Activated CD4-positive, alpha-beta memory T cell treated with anti-CD3 and anti-CD28 coated beads for 36 hours (primary cell): ENCODE data around the gene DNMT3L. TPM values are rescaled to one million over a fixed set of nuclear protein-coding genes. Genes with fewer than 3 reads are reported as not detected.
"Not testable (repeated sequence)": the region's sequence is repeated elsewhere in the genome, so short reads cannot be mapped to it uniquely, and the experiment has no call there.

Experiments
- CTCF ChIA-PET: fragments of 350-600 bp; sonication (Branson Sonifier 250); formaldehyde crosslinking; loops from one replicate; lab custom pipeline; 2021; ENCODE audit warnings: antibody characterized with exemption, inconsistent platforms; lab: Charles Lee
- POLR2A ChIA-PET: fragments of 350-600 bp; sonication (Branson Sonifier 250); formaldehyde crosslinking; loops from one replicate; lab custom pipeline; 2021; ENCODE audit warnings: antibody characterized with exemption; lab: Charles Lee
- DNase-seq: peaks from one replicate; pipeline ENCODE4 v3.0.0-alpha.2; 2020
- H3K27ac Mint-ChIP-seq: one replicate; pipeline ENCODE4 v1.8.0; 2021; ENCODE audit warnings: mixed read lengths
- H3K27me3 Mint-ChIP-seq: one replicate; pipeline ENCODE4 v1.8.0; 2021; ENCODE audit warnings: mixed read lengths
- H3K36me3 Mint-ChIP-seq: one replicate; pipeline ENCODE4 v1.8.0; 2021; ENCODE audit warnings: mixed read lengths
- H3K4me1 Mint-ChIP-seq: one replicate; pipeline ENCODE4 v1.8.0; 2021; ENCODE audit warnings: low read depth, mixed read lengths
- H3K4me3 Mint-ChIP-seq: one replicate; pipeline ENCODE4 v1.8.0; 2021; ENCODE audit warnings: mild to moderate bottlenecking, mixed read lengths
- H3K9me3 Mint-ChIP-seq: one replicate; pipeline ENCODE4 v1.8.0; 2021; ENCODE audit warnings: mixed read lengths
- intact Hi-C: fragments of 100-400 bp; cut with micrococcal nuclease; formaldehyde crosslinking; loops from one replicate; pipeline ENCODE4 v1.15.1; 2023
- total RNA-seq, 2 experiments: library from RNA; stranded (reverse); gene quantifications; one replicate each; pipeline ENCODE4 v1.2.3, GENCODE V29; 2021

DNMT3L gene
- total RNA-seq, 2 experiments from 2014 or later = not detected

DNA sequence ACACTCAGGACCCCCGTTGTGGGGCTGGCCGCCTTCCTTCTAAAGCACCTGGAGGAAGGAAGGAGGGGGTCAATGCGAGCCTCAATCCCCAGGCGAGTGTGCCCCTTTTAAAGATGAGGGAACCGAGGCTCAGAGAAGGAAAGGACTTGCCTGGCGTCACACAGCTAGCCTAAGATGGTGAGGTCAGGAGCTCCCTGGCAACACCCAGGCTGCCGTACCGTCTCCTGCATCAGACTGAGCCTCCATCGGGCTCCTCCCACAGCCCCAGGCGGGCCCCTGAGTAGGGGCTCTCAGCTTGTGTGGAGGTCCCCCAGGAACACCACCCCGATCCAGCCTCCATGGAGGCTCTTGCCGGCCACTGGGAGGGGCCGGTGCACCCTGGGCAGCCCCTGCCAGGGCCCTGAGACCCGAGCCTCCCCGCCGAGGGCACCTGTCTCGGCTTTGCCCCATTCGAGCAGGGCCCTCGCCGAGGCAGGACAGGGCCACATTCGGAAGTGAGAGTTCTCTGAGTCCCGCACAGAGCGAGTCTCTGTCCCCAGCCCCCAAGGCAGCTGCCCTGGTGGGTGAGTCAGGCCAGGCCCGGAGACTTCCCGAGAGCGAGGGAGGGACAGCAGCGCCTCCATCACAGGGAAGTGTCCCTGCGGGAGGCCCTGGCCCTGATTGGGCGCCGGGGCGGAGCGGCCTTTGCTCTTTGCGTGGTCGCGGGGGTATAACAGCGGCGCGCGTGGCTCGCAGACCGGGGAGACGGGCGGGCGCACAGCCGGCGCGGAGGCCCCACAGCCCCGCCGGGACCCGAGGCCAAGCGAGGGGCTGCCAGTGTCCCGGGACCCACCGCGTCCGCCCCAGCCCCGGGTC is 23.7 kb upstream of the DNMT3L start, which contains the start of gene AIRE:
AIRE (plus strand) TSS at position 739 of the 855 bp plus-strand sequence. CDS start 131 bp downstream, outside the sequence.
- no peak for DNase-seq
- Mint-ChIP-seq H3K4me1 (no peaks in the 10 kb centered on the region), H3K27me3 (peaks cover 3% of the 10 kb centered on the region), H3K9me3 (no peaks in the 10 kb centered on the region), H3K27ac (no peak within 1 kb of the TSS), H3K4me3 (no peak within 1 kb of the TSS), H3K36me3 (no peaks in the 10 kb centered on the region)
- intact Hi-C loops = no loop called here
- POLR2A ChIA-PET = no interaction called here
- CTCF ChIA-PET = no interaction called here

DNA sequence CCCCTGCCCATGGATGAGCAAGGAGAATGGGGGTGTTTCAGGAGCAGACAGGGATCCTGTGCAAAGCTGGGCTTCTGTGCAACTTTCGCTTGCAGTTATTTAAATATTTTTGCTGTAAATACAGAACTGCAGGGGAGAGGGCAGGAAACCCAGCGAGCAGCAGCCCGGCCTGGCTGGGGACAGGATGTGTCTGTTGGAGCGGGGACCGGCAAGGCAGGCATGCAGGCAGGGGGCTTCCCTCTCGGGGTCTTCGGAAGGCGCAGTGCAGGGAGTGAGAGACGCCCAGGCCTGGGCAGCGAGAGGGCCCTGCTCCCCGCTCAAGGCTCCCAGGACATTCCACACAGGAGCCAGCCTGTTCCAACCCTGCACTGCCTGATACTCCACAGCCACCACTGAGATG is 22.3 kb upstream of the DNMT3L start:
- H3K36me3 Mint-ChIP-seq = no peaks in the 10 kb centered on the region
- ChIA-PET CTCF (no interaction called here), POLR2A (no interaction called here)
- intact Hi-C loops = no loop called here
- no peak for DNase-seq
- peaks cover 3% of the 10 kb centered on the region for H3K27me3 Mint-ChIP-seq
- H3K4me1 Mint-ChIP-seq = no peaks in the 10 kb centered on the region
- no peak overlapping the region for H3K27ac Mint-ChIP-seq
- H3K9me3 Mint-ChIP-seq = no peaks in the 10 kb centered on the region
- H3K4me3 Mint-ChIP-seq = no peak overlapping the region

DNA sequence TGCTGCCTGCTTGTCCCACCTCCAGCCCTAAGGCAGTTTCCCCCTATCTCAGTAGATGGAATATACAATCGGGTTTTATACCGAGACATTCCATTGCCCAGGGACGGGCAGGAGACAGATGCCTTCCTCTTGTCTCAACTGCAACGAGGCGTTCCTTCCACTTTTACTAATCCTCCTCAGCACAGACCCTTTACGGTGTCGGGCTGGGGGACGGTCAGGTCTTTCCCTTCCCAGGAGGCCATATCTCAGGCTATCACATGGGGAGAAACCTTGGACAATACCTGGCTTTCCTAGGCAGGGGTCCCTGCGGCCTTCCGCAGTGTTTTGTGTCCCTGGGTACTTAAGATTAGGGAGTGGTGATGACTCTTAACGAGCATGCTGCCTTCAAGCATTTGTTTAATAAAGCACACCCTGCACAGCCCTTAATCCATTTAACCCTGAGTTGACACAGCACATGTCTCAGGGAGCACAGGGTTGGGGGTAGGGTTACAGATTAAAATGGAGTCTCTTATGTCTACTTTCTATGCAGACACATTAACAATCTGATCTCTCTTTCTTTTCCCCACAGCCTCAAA is 21.6 kb upstream of the DNMT3L start:
- H3K27ac Mint-ChIP-seq, DNase-seq, H3K4me3 Mint-ChIP-seq, H3K36me3 Mint-ChIP-seq, CTCF ChIA-PET, H3K9me3 Mint-ChIP-seq, H3K4me1 Mint-ChIP-seq, intact Hi-C loops, POLR2A ChIA-PET, H3K27me3 Mint-ChIP-seq: not testable (repeated sequence)

DNA sequence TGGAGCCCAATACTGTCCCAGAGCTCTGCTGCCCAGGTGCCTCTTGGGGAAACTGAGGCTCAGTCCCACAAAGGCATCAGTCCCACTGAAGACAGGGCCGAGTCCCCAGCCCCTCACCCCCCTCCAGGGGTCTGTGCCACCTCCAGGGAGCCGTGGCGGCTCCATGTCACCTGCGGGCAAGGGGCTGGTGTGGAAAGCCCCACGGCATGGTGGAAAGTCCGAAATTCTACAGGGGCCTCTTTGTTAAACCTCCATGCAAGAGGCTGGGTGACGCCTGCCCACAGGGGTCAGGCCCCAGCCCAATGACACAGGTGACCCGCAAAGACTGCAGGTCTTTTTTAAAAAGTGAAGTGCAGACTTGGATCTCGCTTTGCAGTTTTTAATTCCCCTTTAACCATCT is 20.7 kb upstream of the DNMT3L start:
- Mint-ChIP-seq H3K27ac (no peak overlapping the region), H3K9me3 (no peaks in the 10 kb centered on the region), H3K27me3 (no peaks in the 10 kb centered on the region), H3K4me3 (no peak overlapping the region), H3K36me3 (no peaks in the 10 kb centered on the region), H3K4me1 (no peaks in the 10 kb centered on the region)
- CTCF ChIA-PET = no interaction called here
- POLR2A ChIA-PET = no interaction called here
- no peak for DNase-seq
- intact Hi-C loops = no loop called here

DNA sequence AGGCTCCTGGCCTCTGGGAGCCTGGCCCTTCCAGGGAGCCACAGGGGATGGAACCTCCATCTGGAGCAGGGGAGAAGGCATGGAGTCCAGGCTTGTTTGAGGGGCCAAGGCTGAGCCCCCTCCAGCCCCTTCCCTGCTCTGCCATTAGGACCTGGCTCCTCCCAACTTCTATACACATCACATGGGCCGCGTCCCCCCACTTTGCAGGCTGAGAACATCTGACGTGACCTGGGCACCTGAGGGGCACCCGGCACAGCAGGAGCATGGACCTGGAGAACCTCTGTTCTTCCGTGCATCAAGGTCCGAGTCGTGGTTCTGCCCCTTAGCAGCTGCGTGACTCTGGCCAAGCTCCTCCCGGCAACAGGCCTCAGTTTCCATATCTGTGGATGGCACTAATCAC is 20.1 kb upstream of the DNMT3L start:
- intact Hi-C loops = no loop called here
- Mint-ChIP-seq H3K4me3 (no peak overlapping the region), H3K9me3 (no peaks in the 10 kb centered on the region), H3K27ac (no peak overlapping the region), H3K27me3 (no peaks in the 10 kb centered on the region), H3K4me1 (no peaks in the 10 kb centered on the region), H3K36me3 (no peaks in the 10 kb centered on the region)
- CTCF ChIA-PET = no interaction called here
- POLR2A ChIA-PET = no interaction called here
- DNase-seq = no peak

DNA sequence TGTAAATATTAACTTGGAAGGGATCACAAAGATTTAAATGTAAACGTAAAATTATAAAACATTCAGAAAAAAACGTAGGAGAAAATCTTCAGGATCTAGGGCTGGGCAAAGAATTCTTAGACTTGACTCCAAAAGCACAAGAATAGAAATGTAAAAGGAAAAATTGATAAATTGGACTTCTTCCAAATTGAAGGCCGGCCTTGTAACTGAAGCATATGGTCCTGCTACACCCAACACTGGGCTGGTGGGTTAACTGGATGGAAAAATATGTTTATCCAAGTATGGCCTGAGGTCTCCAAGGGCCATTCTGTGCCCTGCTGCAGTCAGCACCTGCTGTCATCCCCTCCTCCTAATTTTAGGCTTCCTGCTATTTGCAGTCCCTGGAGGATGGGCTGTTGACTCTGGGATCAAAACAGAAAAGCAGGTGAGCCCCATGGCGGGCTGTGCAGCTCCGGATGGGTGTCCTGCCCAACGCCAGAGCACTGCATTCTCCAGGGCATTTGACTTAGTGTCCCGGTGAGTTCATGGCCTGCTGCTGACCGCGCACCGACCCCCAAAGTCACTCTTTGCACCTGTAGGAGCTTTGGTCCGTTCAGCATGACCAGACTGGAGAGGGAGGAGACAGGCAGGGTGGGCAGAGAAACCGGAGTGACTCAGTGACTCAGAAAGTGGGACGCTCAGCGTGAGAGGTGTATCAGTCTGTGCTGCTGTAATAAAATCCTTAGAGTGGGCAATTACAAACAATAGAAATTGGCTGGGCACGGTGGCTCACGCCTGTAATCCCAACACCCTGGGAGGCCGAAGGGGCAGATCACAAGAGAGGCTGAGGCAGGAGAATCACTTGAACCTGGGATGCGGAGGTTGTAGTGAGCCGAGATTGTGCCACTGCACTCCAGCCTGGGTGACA is 17.9 kb upstream of the DNMT3L start:
- ChIA-PET CTCF (no interaction called here), POLR2A (no interaction called here)

DNA sequence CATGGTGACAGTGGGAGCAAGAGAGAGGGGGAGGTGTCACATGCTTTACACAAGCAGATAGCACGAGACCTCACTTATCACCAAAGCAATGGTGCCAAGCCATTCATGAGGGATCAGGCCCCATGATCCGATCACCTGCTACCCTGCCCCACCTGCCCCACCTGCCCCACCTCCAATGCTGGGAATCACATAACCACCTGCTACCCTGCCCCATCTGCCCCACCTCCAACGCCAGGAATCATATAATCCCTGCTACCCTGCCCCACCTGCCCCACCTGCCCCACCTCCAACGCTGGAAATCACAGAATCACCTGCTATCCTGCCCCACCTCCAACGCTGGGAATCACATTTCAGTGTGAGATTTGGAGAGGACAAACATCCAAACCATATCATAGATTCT is 13.3 kb upstream of the DNMT3L start:
- Mint-ChIP-seq H3K4me1 (no peaks in the 10 kb centered on the region), H3K4me3 (no peak overlapping the region), H3K9me3 (no peaks in the 10 kb centered on the region), H3K27ac (no peak overlapping the region), H3K36me3 (no peaks in the 10 kb centered on the region), H3K27me3 (no peaks in the 10 kb centered on the region)
- ChIA-PET CTCF (no interaction called here), POLR2A (no interaction called here)
- intact Hi-C loops = no loop called here
- DNase-seq = no peak

More for the DNA sequence above, 17.9 kb upstream of the DNMT3L start:
- H3K4me3 Mint-ChIP-seq = no peak overlapping the region
- H3K9me3 Mint-ChIP-seq = no peaks in the 10 kb centered on the region
- intact Hi-C loops = no loop called here
- H3K27me3 Mint-ChIP-seq = no peaks in the 10 kb centered on the region
- no peaks in the 10 kb centered on the region for H3K4me1 Mint-ChIP-seq
- no peak overlapping the region for H3K27ac Mint-ChIP-seq
- no peak for DNase-seq
- H3K36me3 Mint-ChIP-seq = no peaks in the 10 kb centered on the region

DNA sequence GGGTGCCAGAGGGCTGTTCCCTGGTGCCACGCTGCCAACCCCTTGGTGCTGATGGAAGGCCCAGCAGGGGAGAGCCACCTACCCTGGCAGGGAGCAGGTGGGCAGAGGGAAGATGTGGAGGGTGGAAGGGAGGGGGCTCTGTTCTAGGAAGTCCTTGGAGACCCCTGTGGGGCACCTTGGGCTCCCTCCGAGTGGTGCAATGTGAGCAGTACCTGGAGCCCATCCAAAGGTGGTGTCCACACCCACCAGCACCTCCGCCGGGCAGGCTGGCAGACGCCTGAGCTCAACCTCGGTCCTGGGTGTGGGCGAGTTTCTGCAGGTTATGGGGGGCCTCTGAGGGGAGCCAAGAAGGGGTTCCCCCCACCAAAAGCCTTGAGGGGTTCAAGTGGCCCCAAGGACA is 11.3 kb upstream of the DNMT3L start:
- H3K4me1 Mint-ChIP-seq = no peaks in the 10 kb centered on the region
- no peak overlapping the region for H3K27ac Mint-ChIP-seq
- H3K36me3 Mint-ChIP-seq = no peaks in the 10 kb centered on the region
- CTCF ChIA-PET = no interaction called here
- no peaks in the 10 kb centered on the region for H3K27me3 Mint-ChIP-seq
- H3K4me3 Mint-ChIP-seq = no peak overlapping the region
- DNase-seq = no peak
- intact Hi-C loops = no loop called here
- H3K9me3 Mint-ChIP-seq = no peaks in the 10 kb centered on the region
- POLR2A ChIA-PET = no interaction called here

DNA sequence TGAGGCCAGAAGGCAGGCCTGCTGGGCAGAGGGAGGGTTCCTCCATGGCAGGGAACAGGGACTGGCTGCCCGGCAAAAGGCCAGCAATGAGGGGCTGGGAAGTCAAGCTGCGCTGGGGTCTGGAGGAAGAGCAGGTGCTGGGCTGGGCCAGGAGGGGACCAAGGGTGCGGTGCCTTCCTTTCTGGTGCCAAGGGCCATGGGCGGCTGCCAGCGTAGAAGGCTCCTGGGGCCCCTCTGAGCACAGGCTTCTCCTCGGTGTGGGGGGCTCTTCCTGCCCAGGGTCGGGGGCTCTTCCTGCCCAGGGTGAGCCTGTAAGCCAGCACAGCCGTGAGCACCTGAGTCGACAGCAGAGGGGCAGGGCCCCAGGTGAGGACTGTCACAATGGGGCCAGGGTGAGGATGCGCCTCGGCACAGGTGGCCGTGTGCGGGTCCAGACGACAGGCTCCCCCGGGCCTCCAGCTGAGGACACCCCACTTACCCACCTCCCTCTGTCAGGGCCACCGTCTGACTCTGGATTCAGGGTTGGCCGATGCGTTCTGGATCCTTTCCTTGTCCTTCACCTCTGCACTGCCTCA is 10.7 kb upstream of the DNMT3L start:
- Mint-ChIP-seq H3K27me3 (no peaks in the 10 kb centered on the region), H3K4me1 (no peaks in the 10 kb centered on the region), H3K4me3 (no peak overlapping the region), H3K36me3 (no peaks in the 10 kb centered on the region), H3K27ac (no peak overlapping the region), H3K9me3 (no peaks in the 10 kb centered on the region)
- intact Hi-C loops = no loop called here
- ChIA-PET POLR2A (no interaction called here), CTCF (no interaction called here)
- DNase-seq = no peak

DNA sequence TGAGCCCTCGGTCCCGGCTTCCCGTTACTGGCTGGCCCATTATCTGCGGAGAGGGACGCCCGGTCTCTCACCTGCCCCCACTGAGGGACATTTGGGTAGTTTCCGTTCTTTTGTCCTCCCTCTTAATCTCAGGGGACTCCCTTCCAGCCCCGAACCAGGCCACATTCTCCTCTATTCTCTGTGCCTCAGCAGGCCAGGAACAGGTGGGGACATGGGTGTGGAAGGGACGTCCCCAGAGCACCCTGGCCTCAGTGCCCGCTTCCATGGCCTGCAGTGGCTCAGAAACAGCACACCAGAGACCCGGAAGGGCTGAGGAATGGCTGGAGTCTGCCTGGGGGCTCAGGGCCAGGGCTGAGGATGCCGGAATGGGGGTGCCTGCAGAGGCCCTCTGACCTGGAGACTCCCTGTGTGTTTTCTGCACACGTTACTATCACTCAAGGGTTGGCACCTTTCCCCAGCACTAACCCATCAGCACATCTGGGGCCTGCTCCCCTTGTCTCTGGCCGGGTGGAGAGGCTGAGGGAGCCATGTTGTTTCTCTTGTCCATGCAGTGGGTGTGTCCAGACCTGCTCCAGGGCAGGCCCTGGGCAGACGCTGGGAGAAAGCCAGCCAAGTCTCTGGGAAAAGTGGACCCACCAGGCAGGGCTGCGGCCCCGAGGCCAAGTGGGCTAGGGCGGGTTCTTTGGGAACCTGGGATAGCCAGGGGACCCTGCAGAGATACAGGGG is 10.0 kb upstream of the DNMT3L start:
- ChIA-PET POLR2A (no interaction called here), CTCF (no interaction called here)
- no peaks in the 10 kb centered on the region for H3K4me1 Mint-ChIP-seq
- H3K27ac Mint-ChIP-seq = no peak overlapping the region
- intact Hi-C loops = no loop called here
- no peaks in the 10 kb centered on the region for H3K9me3 Mint-ChIP-seq
- no peaks in the 10 kb centered on the region for H3K27me3 Mint-ChIP-seq
- DNase-seq = no peak
- no peaks in the 10 kb centered on the region for H3K36me3 Mint-ChIP-seq
- no peak overlapping the region for H3K4me3 Mint-ChIP-seq

DNA sequence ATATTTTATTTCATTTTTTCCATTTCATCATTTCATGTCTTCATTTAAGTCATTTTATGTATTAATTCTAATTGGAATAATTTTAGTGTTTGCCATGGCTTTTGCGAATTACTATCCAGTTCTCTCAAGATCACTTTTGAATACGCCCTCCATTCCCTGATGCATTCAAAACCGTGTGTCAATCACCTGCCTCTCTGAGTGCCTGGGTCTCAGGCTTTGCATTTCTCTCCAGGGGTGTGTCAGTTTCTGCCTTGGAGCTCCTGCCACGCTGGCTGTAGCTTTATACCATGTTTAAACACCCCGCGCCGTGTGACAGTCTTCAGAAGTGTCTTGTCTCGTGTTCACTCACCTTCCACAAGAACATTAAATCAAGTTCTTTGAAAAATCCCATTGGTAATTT is 7.4 kb upstream of the DNMT3L start:
- Mint-ChIP-seq H3K9me3 (no peaks in the 10 kb centered on the region), H3K27ac (no peak overlapping the region), H3K36me3 (no peaks in the 10 kb centered on the region), H3K27me3 (no peaks in the 10 kb centered on the region), H3K4me3 (no peak overlapping the region), H3K4me1 (no peaks in the 10 kb centered on the region)
- CTCF ChIA-PET = interaction anchor here (1.5 kb wide), 1 partner anchor 30 kb away, joined by 3 read pairs; the partner anchor contains the start of gene PFKL
- no peak for DNase-seq
- intact Hi-C loops = no loop called here
- POLR2A ChIA-PET = no interaction called here
